ENCODE results near the gene LHX2.
"Not testable (repeated sequence)": the region's sequence is repeated elsewhere in the genome, so short reads cannot be mapped to it uniquely, and the experiment has no call there.

Gene LHX2

GRCh38 chr9:124011460-124012301, at the start of gene LHX2:
Gene LHX2, plus strand, starts transcription at chr9:124011768. Its CDS starts 581 bp downstream, at chr9:124012349.
- peak; percentile 89 for DNase-seq (ENCODE audit: low read depth, low spot score)

GRCh38 chr9:123964761-123965160, 46.8 kb upstream of the LHX2 start:
- DNase-seq (ENCODE audit: low read depth, low spot score), result no peak

- no peak for DNase-seq (ENCODE audit: low read depth, low spot score)
Measured at GRCh38 chr9:123965801-123966686, 45.5 kb upstream of the LHX2 start.

GRCh38 chr9:123967323-123967722, 44.2 kb upstream of the LHX2 start:
- DNase-seq (ENCODE audit: low read depth, low spot score), result no peak

- DNase-seq (ENCODE audit: low read depth, low spot score), result no peak
Measured at GRCh38 chr9:123972618-123973017, 39.0 kb upstream of the LHX2 start.

GRCh38 chr9:123973590-123974223, 37.9 kb upstream of the LHX2 start:
- DNase-seq (ENCODE audit: low read depth, low spot score), result no peak

GRCh38 chr9:123974471-123974870, 37.1 kb upstream of the LHX2 start:
- no peak for DNase-seq (ENCODE audit: low read depth, low spot score)

- DNase-seq (ENCODE audit: low read depth, low spot score), result no peak
Measured at GRCh38 chr9:123975871-123976270, 35.7 kb upstream of the LHX2 start.

- DNase-seq (ENCODE audit: low read depth, low spot score), result not testable (repeated sequence)
Measured at GRCh38 chr9:123976579-123976978, 35.0 kb upstream of the LHX2 start.

GRCh38 chr9:123978981-123979380, 32.6 kb upstream of the LHX2 start:
- DNase-seq (ENCODE audit: low read depth, low spot score), result no peak

- DNase-seq (ENCODE audit: low read depth, low spot score), result no peak
Measured at GRCh38 chr9:123982535-123982934, 29.0 kb upstream of the LHX2 start.

- no peak for DNase-seq (ENCODE audit: low read depth, low spot score)
Measured at GRCh38 chr9:123983047-123983446, 28.5 kb upstream of the LHX2 start.

- DNase-seq (ENCODE audit: low read depth, low spot score), result no peak
Measured at GRCh38 chr9:123984802-123985201, 26.8 kb upstream of the LHX2 start.

GRCh38 chr9:123985869-123986268, 25.7 kb upstream of the LHX2 start:
- DNase-seq (ENCODE audit: low read depth, low spot score), result no peak

- no peak for DNase-seq (ENCODE audit: low read depth, low spot score)
Measured at GRCh38 chr9:123990427-123990826, 21.1 kb upstream of the LHX2 start.

GRCh38 chr9:123992679-123993078, 18.9 kb upstream of the LHX2 start:
- DNase-seq (ENCODE audit: low read depth, low spot score), result not testable (repeated sequence)

- no peak for DNase-seq (ENCODE audit: low read depth, low spot score)
Measured at GRCh38 chr9:123996731-123997421, 14.7 kb upstream of the LHX2 start.

GRCh38 chr9:123997665-123998277, 13.8 kb upstream of the LHX2 start:
- no peak for DNase-seq (ENCODE audit: low read depth, low spot score)

- no peak for DNase-seq (ENCODE audit: low read depth, low spot score)
Measured at GRCh38 chr9:123998278-123998925, 13.2 kb upstream of the LHX2 start.

- no peak for DNase-seq (ENCODE audit: low read depth, low spot score)
Measured at GRCh38 chr9:123998970-123999621, 12.5 kb upstream of the LHX2 start.

Measured in iPS DF 19.7 (cell line).